GM12878 (cell line): Measurements from ENCODE around the gene C1orf198. TPM values are rescaled to one million over a fixed set of nuclear protein-coding genes. Genes with fewer than 3 reads are reported as not detected.

Source experiments
- ATAC-seq: fragments of 200-7000 bp; cut with Tn5 transposase; 3 replicates; pipeline ENCODE4 v1.9.1; 2020; ENCODE audit warnings: mild to moderate bottlenecking, moderate library complexity
- BruUV-seq: library from RNA; stranded (reverse); fragments of 400-500 nt; replicated peaks from 2 replicates; lab custom pipeline; 2021; lab: Mats Ljungman, UMichigan
- CTCF ChIA-PET: fragments of 300-600 bp; sonication (Branson Sonifier 250); formaldehyde crosslinking; extraction: SDS; loops from one replicate; lab custom pipeline; 2021; ENCODE audit warnings: inconsistent platforms; lab: Yijun Ruan, JAX
- POLR2A ChIA-PET: fragments of 350-600 bp; formaldehyde crosslinking; extraction: SDS; loops from one replicate; lab custom pipeline; 2021; ENCODE audit warnings: inconsistent platforms; lab: Charles Lee
- RAD21 ChIA-PET: fragments of 300-600 bp; sonication (Branson Sonifier 250); formaldehyde crosslinking; loops from one replicate; lab custom pipeline; 2023; ENCODE audit warnings: antibody characterized with exemption; ENCODE audit not compliant: unreplicated experiment; lab: Charles Lee
- SMC1A ChIA-PET: fragments of 300-600 bp; sonication (Branson Sonifier 250); formaldehyde crosslinking; loops from one replicate; lab custom pipeline; 2023; ENCODE audit not compliant: unreplicated experiment, uncharacterized antibody; lab: Charles Lee
- DNase-seq: peaks from one replicate; pipeline ENCODE4 v3.0.0-alpha.2; 2011; ENCODE audit warnings: low read depth, low spot score
- FAIRE-seq: peaks from 3 replicates; lab custom pipeline; 2011; peaks lifted over from hg19 to GRCh38; lab: Jason Lieb, UNC
- H2AFZ ChIP-seq: 2 replicates; pipeline ENCODE4 v1.6.0; 2011; ENCODE audit warnings: low read depth, low read length, control low read depth; ENCODE audit not compliant: control insufficient read depth
- H3K27ac ChIP-seq: 2 replicates; pipeline ENCODE4 v1.5.1; 2011; ENCODE audit warnings: control low read depth; ENCODE audit not compliant: control insufficient read depth, insufficient read depth
- H3K27me3 ChIP-seq, 2 experiments: replicated peaks in 1 of 2; 2 replicates each; pipeline versions ENCODE4 v1.6.0 to v1.6.1; 2011; ENCODE audit warnings: low read length in 1 of 2; ENCODE audit not compliant: control insufficient read depth in 2 of 2, insufficient read depth in 2 of 2
- H3K36me3 ChIP-seq, 2 experiments: 2 replicates each; pipeline ENCODE4 v1.5.1; 2011; ENCODE audit warnings: low read length in 1 of 2; ENCODE audit not compliant: control insufficient read depth in 2 of 2, insufficient read depth in 2 of 2
- H3K4me1 ChIP-seq: 2 replicates; pipeline ENCODE4 v1.6.1; 2011; ENCODE audit warnings: mild to moderate bottlenecking, low read length, moderate library complexity, mixed read lengths; ENCODE audit not compliant: control insufficient read depth, insufficient read depth
- H3K4me2 ChIP-seq: 2 replicates; pipeline ENCODE4 v1.6.0; 2011; ENCODE audit warnings: control low read depth; ENCODE audit not compliant: control insufficient read depth, insufficient read depth
- H3K4me3 ChIP-seq: fragments of 200-600 bp; sonication (generic); 2 replicates; pipeline ENCODE4 v1.5.1; 2016
- H3K79me2 ChIP-seq: 2 replicates; pipeline ENCODE4 v1.6.0; 2011; ENCODE audit warnings: low read length; ENCODE audit not compliant: control insufficient read depth, insufficient read depth
- H3K9ac ChIP-seq: 2 replicates; pipeline ENCODE4 v1.8.0; 2011; ENCODE audit warnings: low read length, control low read depth, mixed read lengths; ENCODE audit not compliant: control insufficient read depth, insufficient read depth
- H3K9me3 ChIP-seq: replicated peaks from 3 replicates; pipeline ENCODE4 v1.5.1; 2011; ENCODE audit warnings: mild to moderate bottlenecking, low read length; ENCODE audit not compliant: control insufficient read depth, insufficient read depth
- H4K20me1 ChIP-seq: 2 replicates; pipeline ENCODE4 v1.6.0; 2011; ENCODE audit not compliant: control insufficient read depth, insufficient read depth
- ASH2L ChIP-seq: fragments of 300-600, 200-600 bp; sonication (generic); IDR thresholded peaks from 2 replicates; pipeline ENCODE4 v1.6.1; 2017; ENCODE audit warnings: low read depth, mild to moderate bottlenecking, borderline replicate concordance
- BCL11A ChIP-seq: IDR thresholded peaks from 2 replicates; pipeline ENCODE4 v1.6.1; 2011; ENCODE audit warnings: low read depth, low read length
- CBFB ChIP-seq: IDR thresholded peaks from 2 replicates; pipeline ENCODE4 v1.6.1; 2016; ENCODE audit warnings: antibody characterized with exemption, low read depth
- CHD2 ChIP-seq: IDR thresholded peaks from 2 replicates; pipeline ENCODE4 v1.6.1; 2011; ENCODE audit warnings: low read depth, low read length, improper control_type of control experiment, borderline replicate concordance
- EZH2 ChIP-seq: IDR thresholded peaks from 2 replicates; pipeline ENCODE4 v1.6.1; 2012; ENCODE audit warnings: low read depth, mild to moderate bottlenecking, control low read depth, inconsistent platforms, low read length, borderline replicate concordance; ENCODE audit not compliant: control insufficient read depth
- GABPA ChIP-seq: IDR thresholded peaks from 2 replicates; pipeline ENCODE4 v1.6.1; 2014; ENCODE audit warnings: antibody characterized with exemption, low read depth, mild to moderate bottlenecking, inconsistent platforms
- MEF2A ChIP-seq: IDR thresholded peaks from 2 replicates; pipeline ENCODE4 v1.6.1; 2011; ENCODE audit warnings: low read depth, mild to moderate bottlenecking, low read length, moderate library complexity; ENCODE audit not compliant: insufficient read depth
- MTA2 ChIP-seq: fragments of 450-650 bp; IDR thresholded peaks from 2 replicates; pipeline ENCODE4 v1.6.1; 2016; ENCODE audit warnings: low read depth, mild to moderate bottlenecking, moderate library complexity
- MTA3 ChIP-seq: IDR thresholded peaks from 2 replicates; pipeline ENCODE4 v1.6.1; 2012; ENCODE audit warnings: low read length, inconsistent platforms, borderline replicate concordance
- MYB ChIP-seq: fragments of 150-350 bp; IDR thresholded peaks from 2 replicates; pipeline ENCODE4 v1.6.1; 2014; ENCODE audit warnings: mild to moderate bottlenecking, low read depth, low read length, borderline replicate concordance
- NFXL1 ChIP-seq: fragments of 450-650 bp; IDR thresholded peaks from 2 replicates; pipeline ENCODE4 v1.6.1; 2017; ENCODE audit warnings: antibody characterized with exemption, mild to moderate bottlenecking, borderline replicate concordance
- NR2C1 ChIP-seq: fragments of 450-650 bp; IDR thresholded peaks from 2 replicates; pipeline ENCODE4 v1.6.1; 2017; ENCODE audit warnings: antibody characterized with exemption, mild to moderate bottlenecking, moderate library complexity
- NR2C2 ChIP-seq: IDR thresholded peaks from 2 replicates; pipeline ENCODE4 v1.6.1; 2011; ENCODE audit warnings: borderline replicate concordance, low read depth; ENCODE audit not compliant: control insufficient read depth, insufficient read length
- RCOR1 ChIP-seq: conservative IDR thresholded peaks from 2 replicates; pipeline ENCODE4 v1.6.1; 2012; ENCODE audit warnings: low read depth, low read length, improper control_type of control experiment
- RELA ChIP-seq: fragments of 450-650 bp; IDR thresholded peaks from 2 replicates; pipeline ENCODE4 v1.8.0; 2014; ENCODE audit warnings: borderline replicate concordance; ENCODE audit not compliant: partially characterized antibody
- SP1 ChIP-seq: IDR thresholded peaks from one replicate; pipeline ENCODE4 v1.6.1; 2011; ENCODE audit warnings: low read depth, low read length
- SPI1 ChIP-seq: IDR thresholded peaks from 2 replicates; pipeline ENCODE4 v1.6.1; 2011; ENCODE audit warnings: low read depth, mild to moderate bottlenecking, low read length, moderate library complexity, borderline replicate concordance; ENCODE audit not compliant: insufficient read depth
- SRF ChIP-seq, 2 experiments: IDR thresholded peaks; 2 replicates each; pipeline ENCODE4 v1.6.1; 2011; ENCODE audit warnings: low read depth in 2 of 2, low read length in 2 of 2, mild to moderate bottlenecking in 1 of 2, moderate library complexity in 1 of 2
- USF1 ChIP-seq: IDR thresholded peaks from 2 replicates; pipeline ENCODE4 v1.6.1; 2011; ENCODE audit warnings: borderline replicate concordance, low read depth, mild to moderate bottlenecking, moderate library complexity, mixed read lengths, low read length; ENCODE audit not compliant: insufficient read depth; ENCODE audit errors: extremely low read length
- USF2 ChIP-seq: IDR thresholded peaks from 2 replicates; pipeline ENCODE4 v1.6.1; 2011; ENCODE audit warnings: low read depth, low read length, improper control_type of control experiment, borderline replicate concordance
- WRNIP1 ChIP-seq: IDR thresholded peaks from 2 replicates; pipeline ENCODE4 v1.6.1; 2011; ENCODE audit warnings: low read depth, low read length, improper control_type of control experiment, borderline replicate concordance
- YY1 ChIP-seq: IDR thresholded peaks from 2 replicates; pipeline ENCODE4 v1.6.1; 2011; ENCODE audit warnings: low read depth, mild to moderate bottlenecking, low read length
- ZBED1 ChIP-seq: IDR thresholded peaks from 2 replicates; pipeline ENCODE4 v1.6.1; 2016; ENCODE audit warnings: borderline replicate concordance
- ZNF274 ChIP-seq: IDR thresholded peaks from one replicate; pipeline ENCODE4 v1.8.0; 2011; ENCODE audit not compliant: insufficient read length, insufficient read depth
- ZNF622 ChIP-seq: fragments of 450-650 bp; IDR thresholded peaks from 2 replicates; pipeline ENCODE4 v1.6.1; 2017; ENCODE audit warnings: mild to moderate bottlenecking, inconsistent platforms
- WGBS: methylation state at CpG from one replicate; pipeline ENCODE4 v1.1.6; 2016; ENCODE audit warnings: low lambda C conversion rate; ENCODE audit not compliant: insufficient replicate concordance, insufficient coverage; ENCODE audit errors: missing lambda C conversion rate; 5-methylcytosine and 5-hydroxymethylcytosine counted together
- in situ Hi-C: fragments of 300-500 bp; cut with MboI; formaldehyde crosslinking; loops from 9 replicates; pipeline ENCODE4 v1.14.3; 2018; ENCODE audit warnings: mixed read lengths
- intact Hi-C: fragments of 100-400 bp; cut with micrococcal nuclease; formaldehyde crosslinking; loops from one replicate; pipeline ENCODE4 v1.14.2; 2022; ENCODE audit not compliant: unreplicated experiment
- polyA plus RNA-seq, 11 experiments: library from polyadenylated mRNA; depleted of rRNA in 4 of 11; unstranded in 6 of 11; stranded (reverse) in 5 of 11; fragments of >200 nt; fragmentation: Nextera tagmentation in 4 of 11; fragmentation: Illumina TruSeq in 1 of 11; extraction: Ambion mirVana in 4 of 11; extraction: Trizol in 1 of 11; gene quantifications; 1 replicate in 1 of 11; 2 replicates in 10 of 11; pipeline versions ENCODE4 v1.2.1 to v1.2.3, GENCODE V29; 2011 to 2016; ENCODE audit warnings: inconsistent platforms in 2 of 11, missing spikeins in 2 of 11, low read depth in 1 of 11
- total RNA-seq, 4 experiments: library from RNA; depleted of rRNA in 3 of 4; stranded (reverse); fragments of >200 nt in 3 of 4; fragmentation: Illumina TruSeq in 1 of 4; extraction: Trizol in 1 of 4; gene quantifications; 2 replicates each; pipeline versions ENCODE4 v1.2.1 to v1.2.3, GENCODE V29; 2013 to 2021

C1orf198 gene
- total and polyA plus RNA-seq, 10 of the 15 experiments (the other 5 are each of a cell fraction or from before 2014, with no cell fraction given) = 0.16 to 2.8 (median 1.1) TPM

- TF ChIP-seq NFXL1 (no peak), RCOR1 (no peak), CHD2 (no peak), BCL11A (no peak), YY1 (no peak), ZBED1 (no peak), NR2C2 (no peak)
Measured at GRCh38 chr1:230901671-230902070, 33.4 kb upstream of the C1orf198 start (continued).

GRCh38 chr1:230900984-230901383 lies 32.7 kb upstream of the C1orf198 start:
- Histone ChIP-seq H3K4me1 (no peaks in the 10 kb centered on the region), H3K27me3 (no peaks in the 10 kb centered on the region), H2AFZ (no peak overlapping the region), H3K27ac (no peak overlapping the region), H4K20me1 (no peaks in the 10 kb centered on the region), H3K79me2 (no peaks in the 10 kb centered on the region), H3K4me2 (no peak overlapping the region), H3K36me3 (peaks cover 0 to 8% of the 10 kb centered on the region in 2 experiments; a peak in 1 of 4 replicates), H3K9me3 (no peaks in the 10 kb centered on the region)
- ATAC-seq (no peak), DNase-seq (no peak), FAIRE-seq (no peak)
- ChIA-PET POLR2A (no interaction called here), RAD21 (no interaction called here), CTCF (interaction anchor here (0.6 to 1.5 kb wide), 2 partner anchors 13 to 78 kb away, joined by 3 read pairs; partner anchors contain the start of genes ARV1 and TTC13)
- 90% methylated on average over 6 of the region's 6 CpGs for WGBS
- TF ChIP-seq NR2C1 (no peak), MTA3 (no peak), SP1 (no peak), USF2 (no peak), MYB (no peak), RELA (no peak), CBFB (no peak), GABPA (no peak), SRF (IDR thresholded peaks at IDR 0.05; ENCODE audit: low read depth in 2 of 2, low read length in 2 of 2) (no peak), SPI1 (no peak), ZNF622 (no peak), USF1 (no peak), EZH2 (no peak), MTA2 (no peak), MEF2A (no peak), WRNIP1 (no peak), ASH2L (no peak), ZNF274 (no peak)
- TF ChIP-seq, all 136 proteins: peak for 0
- SMC1A ChIA-PET = interaction anchor here (0.7 to 2.0 kb wide), 3 partner anchors 11 to 18 kb away, joined by 3 to 5 read pairs (median 3); no protein-coding TSS in a partner anchor
- Histone ChIP-seq H3K4me3 (no peak overlapping the region), H3K9ac (no peak overlapping the region)
- no TSS peak for BruUV-seq
- in situ Hi-C loops (no loop called here), intact Hi-C loops (no loop called here)
